Thyroid gland (tissue), 4 donors: ENCODE data around the gene TLR3. TPM values are rescaled to one million over a fixed set of nuclear protein-coding genes. Genes with fewer than 3 reads are reported as not detected.

Source experiments
- DNase-seq, 2 donors: peaks; one replicate each; pipeline ENCODE4 v3.0.0-alpha.2; 2019
- H3K27ac ChIP-seq, 3 donors: fragments of 200-600 bp; sonication (generic); 1 replicate in 2 of 3; 2 replicates in 1 of 3; pipeline ENCODE4 v1.5.1; 2016 to 2019; ENCODE audit warnings: mild to moderate bottlenecking in 1 of 3, moderate library complexity in 1 of 3
- H3K27me3 ChIP-seq: fragments of 200-600 bp; sonication (generic); one replicate; pipeline ENCODE4 v1.5.1; 2019
- H3K36me3 ChIP-seq, 2 donors: fragments of 200-600 bp; sonication (generic); one replicate each; pipeline ENCODE4 v1.5.1; 2016 to 2019
- H3K4me1 ChIP-seq, 2 donors: fragments of 200-600 bp; sonication (generic); one replicate each; pipeline ENCODE4 v1.5.1; 2017 to 2019
- H3K4me3 ChIP-seq, 3 donors: fragments of 200-600 bp; sonication (generic); replicated peaks in 1 of 3; 1 replicate in 2 of 3; 2 replicates in 1 of 3; pipeline ENCODE4 v1.5.1; 2016; ENCODE audit warnings: mild to moderate bottlenecking in 1 of 3
- H3K9me3 ChIP-seq: fragments of 200-600 bp; sonication (generic); one replicate; pipeline ENCODE4 v1.5.1; 2017
- CTCF ChIP-seq, 6 experiments: fragments of 200-600 bp in 3 of 6; fragments of 450-650 bp in 3 of 6; sonication (generic) in 3 of 6; IDR thresholded peaks; one replicate each; pipeline ENCODE4 v1.5.1; 2016 to 2019; ENCODE audit warnings: antibody characterized with exemption in 6 of 6, mild to moderate bottlenecking in 2 of 6, inconsistent platforms in 1 of 6, moderate library complexity in 1 of 6
- POLR2A ChIP-seq, 2 donors: fragments of 450-650 bp; IDR thresholded peaks; one replicate each; pipeline ENCODE4 v1.6.1; 2017; ENCODE audit warnings: antibody characterized with exemption in 2 of 2, mild to moderate bottlenecking in 2 of 2, moderate library complexity in 1 of 2
- WGBS, 2 donors: methylation state at CpG; one replicate each; pipeline ENCODE4 v1.1.5; 2017; 5-methylcytosine and 5-hydroxymethylcytosine counted together
- intact Hi-C: fragments of 100-400 bp; cut with DNase I; formaldehyde crosslinking; loops from one replicate; pipeline ENCODE4 v1.15.1; 2023
- total RNA-seq, 4 donors: library from RNA; depleted of rRNA; stranded (reverse); fragments of >200 nt; gene quantifications; one replicate each; pipeline ENCODE4 v1.2.3, GENCODE V29; 2016

Gene TLR3
- total RNA-seq, 4 donors from 2014 or later: 6.5 to 13.1 (median 10.0) TPM

- 92 to 93% methylated on average over 17 of the region's 17 CpGs for WGBS, 2 donors
- no peak overlapping the region for H3K27ac ChIP-seq
- DNase-seq: no peak
- no peaks in the 10 kb centered on the region for H3K27me3 ChIP-seq
- no peaks in the 10 kb centered on the region for H3K4me1 ChIP-seq
- no peaks in the 10 kb centered on the region for H3K36me3 ChIP-seq
- no peaks in the 10 kb centered on the region for H3K9me3 ChIP-seq
- intact Hi-C loops: no loop called here
- H3K4me3 ChIP-seq: no peak overlapping the region
- TF ChIP-seq CTCF (IDR thresholded peaks at IDR 0.05): no peak
These were observed 23.3 kb downstream of the TLR3 start for GRCh38 chr4:186092296-186092695.

- WGBS, 2 donors: 70 to 72% methylated on average over 13 of the region's 13 CpGs
- Histone ChIP-seq H3K27me3 (no peaks in the 10 kb centered on the region), H3K4me1 (no peaks in the 10 kb centered on the region), H3K4me3 (no peak overlapping the region), H3K27ac (no peak overlapping the region), H3K36me3 (no peaks in the 10 kb centered on the region), H3K9me3 (no peaks in the 10 kb centered on the region)
- DNase-seq: no peak
- intact Hi-C loops: no loop called here
- TF ChIP-seq POLR2A (IDR thresholded peaks at IDR 0.05) (no peak), CTCF (IDR thresholded peaks at IDR 0.05) (no peak)
These were observed 26.4 kb downstream of the TLR3 start for GRCh38 chr4:186095406-186095805.

GRCh38 chr4:186096681-186097165 is 27.8 kb downstream of the TLR3 start:
- no peaks in the 10 kb centered on the region for H3K9me3 ChIP-seq
- DNase-seq: no peak
- no peak overlapping the region for H3K27ac ChIP-seq
- no peaks in the 10 kb centered on the region for H3K4me1 ChIP-seq
- no peaks in the 10 kb centered on the region for H3K36me3 ChIP-seq
- no peak overlapping the region for H3K4me3 ChIP-seq
- WGBS, 2 donors: 68 to 75% methylated on average over 9 of the region's 9 CpGs
- TF ChIP-seq CTCF (IDR thresholded peaks at IDR 0.05) (no peak), POLR2A (IDR thresholded peaks at IDR 0.05) (no peak)
- intact Hi-C loops: no loop called here
- no peaks in the 10 kb centered on the region for H3K27me3 ChIP-seq

GRCh38 chr4:186097386-186097785 is 28.4 kb downstream of the TLR3 start:
- no peak overlapping the region for H3K4me3 ChIP-seq
- no peak for DNase-seq
- intact Hi-C loops: no loop called here

GRCh38 chr4:186102931-186103330 is 34.0 kb downstream of the TLR3 start:
- Histone ChIP-seq H3K4me3 (no peak overlapping the region), H3K9me3 (no peaks in the 10 kb centered on the region), H3K27ac (no peak overlapping the region), H3K4me1 (peaks cover 0 to 3% of the 10 kb centered on the region in 2 donors), H3K27me3 (no peaks in the 10 kb centered on the region), H3K36me3 (no peaks in the 10 kb centered on the region)
- intact Hi-C loops: no loop called here
- WGBS, 2 donors: 96% methylated on average over 12 of the region's 12 CpGs
- TF ChIP-seq CTCF (IDR thresholded peaks at IDR 0.05): no peak
- no peak for TF ChIP-seq POLR2A (IDR thresholded peaks at IDR 0.05)
- DNase-seq: no peak

More at GRCh38 chr4:186097386-186097785, 28.4 kb downstream of the TLR3 start:
- H3K9me3 ChIP-seq: no peaks in the 10 kb centered on the region
- no peaks in the 10 kb centered on the region for H3K4me1 ChIP-seq
- TF ChIP-seq CTCF (IDR thresholded peaks at IDR 0.05) (no peak), POLR2A (IDR thresholded peaks at IDR 0.05) (no peak)
- H3K27me3 ChIP-seq: no peaks in the 10 kb centered on the region
- H3K36me3 ChIP-seq: no peaks in the 10 kb centered on the region
- no peak overlapping the region for H3K27ac ChIP-seq
- WGBS, 2 donors: 85 to 86% methylated on average over 5 of the region's 5 CpGs
